H1 (cell line): ENCODE measurements around the gene FRMD3. TPM values are rescaled to one million over a fixed set of nuclear protein-coding genes. Genes with fewer than 3 reads are reported as not detected.

Experiments used
- CBX5 ChIP-seq: fragments of 300-800, 300-1000 bp; sonication (generic); IDR thresholded peaks from 2 replicates; pipeline ENCODE4 v1.7.1; 2016; ENCODE audit warnings: antibody characterized with exemption, low read length, low read depth
- CREB1 ChIP-seq: IDR thresholded peaks from 2 replicates; pipeline ENCODE4 v1.6.1; 2012; ENCODE audit warnings: inconsistent platforms
- CTBP2 ChIP-seq: IDR thresholded peaks from 2 replicates; pipeline ENCODE4 v1.7.0; 2011; ENCODE audit warnings: borderline replicate concordance, mild to moderate bottlenecking, moderate library complexity, mixed read lengths, low read length; ENCODE audit not compliant: insufficient read depth, insufficient read length
- HDAC6 ChIP-seq: IDR thresholded peaks from one replicate; pipeline ENCODE4 v1.7.1; 2012; ENCODE audit warnings: low read depth, mild to moderate bottlenecking, inconsistent platforms, low read length, moderate library complexity
- POLR2AphosphoS5 ChIP-seq: IDR thresholded peaks from 2 replicates; pipeline ENCODE4 v1.6.1; 2011; ENCODE audit warnings: low read depth, low read length
- RBBP5 ChIP-seq: IDR thresholded peaks from 2 replicates; pipeline ENCODE4 v1.7.1; 2012; ENCODE audit warnings: low read depth, mild to moderate bottlenecking, inconsistent platforms, low read length, moderate library complexity, borderline replicate concordance
- RFX5 ChIP-seq: IDR thresholded peaks from 2 replicates; pipeline ENCODE4 v1.6.1; 2011; ENCODE audit warnings: low read depth, low read length, improper control_type of control experiment, borderline replicate concordance
- SIRT6 ChIP-seq: IDR thresholded peaks from one replicate; pipeline ENCODE4 v1.7.1; 2012; ENCODE audit warnings: low read length, inconsistent platforms
- SP1 ChIP-seq: IDR thresholded peaks from 2 replicates; pipeline ENCODE4 v1.6.1; 2011; ENCODE audit warnings: low read depth, low read length
- TEAD4 ChIP-seq: IDR thresholded peaks from 2 replicates; pipeline ENCODE4 v1.6.1; 2012; ENCODE audit warnings: low read depth, low read length, inconsistent platforms, mixed read lengths
- polyA plus RNA-seq, 7 experiments: library from polyadenylated mRNA; depleted of rRNA in 3 of 7; stranded (reverse) in 5 of 7; unstranded in 2 of 7; fragments of >200 nt in 5 of 7; fragments of 200-250 nt in 2 of 7; gene quantifications; 1 replicate in 5 of 7; 2 replicates in 1 of 7; 4 replicates in 1 of 7; pipeline versions ENCODE4 v1.2.1 to v1.2.3, GENCODE V29; 2011 to 2013; ENCODE audit warnings: missing spikeins in 2 of 7, mixed read lengths in 2 of 7
- total RNA-seq: library from RNA; stranded (reverse); fragmentation: NEBNext Ultra II Directional; extraction: Animal tissue kit (Norgen Biotek cat#: 25700); gene quantifications from 2 replicates; pipeline ENCODE4 v1.2.1, GENCODE V29; 2021
- TF ChIP-seq, protein P1 (sequence below): fragments of 300-600 bp; sonication (generic); IDR thresholded peaks from 2 replicates; pipeline ENCODE4 v1.7.1; 2012; ENCODE audit warnings: low read length, moderate library complexity, mild to moderate bottlenecking, inconsistent platforms; ENCODE audit not compliant: insufficient replicate concordance

Gene FRMD3
- total and polyA plus RNA-seq, 2 of the 8 experiments (the other 6 are each of a cell fraction or from before 2014, with no cell fraction given) = 0.15 to 1.4 TPM

DNA sequence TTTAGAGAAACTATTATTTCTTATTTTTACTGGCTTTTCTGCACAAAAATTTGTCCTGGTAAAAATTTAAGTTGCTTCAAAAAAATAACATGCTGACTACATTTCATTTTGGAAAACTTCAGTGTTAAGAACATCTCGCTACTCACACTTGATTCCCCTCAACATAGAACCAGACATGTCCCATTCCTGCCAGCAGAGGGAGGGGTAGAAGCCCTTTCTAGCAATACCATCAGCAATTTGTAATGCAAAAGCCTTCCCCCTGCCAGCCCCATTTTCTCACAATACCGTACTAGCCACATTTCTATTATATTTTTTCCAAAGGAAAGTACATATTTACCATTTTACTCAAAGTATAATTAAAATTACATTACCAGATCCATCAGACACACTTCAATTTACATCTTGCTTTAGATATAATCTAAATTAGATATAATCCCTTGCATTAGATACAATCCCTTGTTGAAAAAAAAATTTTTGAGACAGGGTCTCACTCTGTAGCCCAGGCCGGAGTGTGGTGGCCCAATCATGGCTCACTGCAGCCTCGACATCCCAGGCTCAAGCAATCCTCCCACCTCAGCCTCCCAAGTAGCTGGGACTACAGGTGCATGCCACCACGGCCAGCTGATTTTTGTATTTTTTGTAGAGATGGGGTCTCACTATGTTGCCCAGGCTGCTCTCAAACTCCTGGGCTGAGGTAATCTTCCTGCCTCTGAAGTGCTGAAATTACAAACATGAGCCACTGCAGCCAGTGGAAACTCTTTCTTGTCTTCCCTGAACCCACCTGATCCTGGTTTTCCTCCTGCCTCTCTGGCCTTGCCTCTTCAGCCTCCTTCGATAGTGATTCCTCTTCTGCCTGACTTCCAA lies 45.2 kb upstream of the FRMD3 start (continued):
- TF ChIP-seq CREB1 (no peak), RBBP5 (no peak), HDAC6 (no peak), CBX5 (no peak), RFX5 (no peak), SP1 (no peak), CTBP2 (no peak), POLR2AphosphoS5 (no peak), TEAD4 (peak; percentile 99), SIRT6 (no peak)
- TF ChIP-seq, protein P1, sequence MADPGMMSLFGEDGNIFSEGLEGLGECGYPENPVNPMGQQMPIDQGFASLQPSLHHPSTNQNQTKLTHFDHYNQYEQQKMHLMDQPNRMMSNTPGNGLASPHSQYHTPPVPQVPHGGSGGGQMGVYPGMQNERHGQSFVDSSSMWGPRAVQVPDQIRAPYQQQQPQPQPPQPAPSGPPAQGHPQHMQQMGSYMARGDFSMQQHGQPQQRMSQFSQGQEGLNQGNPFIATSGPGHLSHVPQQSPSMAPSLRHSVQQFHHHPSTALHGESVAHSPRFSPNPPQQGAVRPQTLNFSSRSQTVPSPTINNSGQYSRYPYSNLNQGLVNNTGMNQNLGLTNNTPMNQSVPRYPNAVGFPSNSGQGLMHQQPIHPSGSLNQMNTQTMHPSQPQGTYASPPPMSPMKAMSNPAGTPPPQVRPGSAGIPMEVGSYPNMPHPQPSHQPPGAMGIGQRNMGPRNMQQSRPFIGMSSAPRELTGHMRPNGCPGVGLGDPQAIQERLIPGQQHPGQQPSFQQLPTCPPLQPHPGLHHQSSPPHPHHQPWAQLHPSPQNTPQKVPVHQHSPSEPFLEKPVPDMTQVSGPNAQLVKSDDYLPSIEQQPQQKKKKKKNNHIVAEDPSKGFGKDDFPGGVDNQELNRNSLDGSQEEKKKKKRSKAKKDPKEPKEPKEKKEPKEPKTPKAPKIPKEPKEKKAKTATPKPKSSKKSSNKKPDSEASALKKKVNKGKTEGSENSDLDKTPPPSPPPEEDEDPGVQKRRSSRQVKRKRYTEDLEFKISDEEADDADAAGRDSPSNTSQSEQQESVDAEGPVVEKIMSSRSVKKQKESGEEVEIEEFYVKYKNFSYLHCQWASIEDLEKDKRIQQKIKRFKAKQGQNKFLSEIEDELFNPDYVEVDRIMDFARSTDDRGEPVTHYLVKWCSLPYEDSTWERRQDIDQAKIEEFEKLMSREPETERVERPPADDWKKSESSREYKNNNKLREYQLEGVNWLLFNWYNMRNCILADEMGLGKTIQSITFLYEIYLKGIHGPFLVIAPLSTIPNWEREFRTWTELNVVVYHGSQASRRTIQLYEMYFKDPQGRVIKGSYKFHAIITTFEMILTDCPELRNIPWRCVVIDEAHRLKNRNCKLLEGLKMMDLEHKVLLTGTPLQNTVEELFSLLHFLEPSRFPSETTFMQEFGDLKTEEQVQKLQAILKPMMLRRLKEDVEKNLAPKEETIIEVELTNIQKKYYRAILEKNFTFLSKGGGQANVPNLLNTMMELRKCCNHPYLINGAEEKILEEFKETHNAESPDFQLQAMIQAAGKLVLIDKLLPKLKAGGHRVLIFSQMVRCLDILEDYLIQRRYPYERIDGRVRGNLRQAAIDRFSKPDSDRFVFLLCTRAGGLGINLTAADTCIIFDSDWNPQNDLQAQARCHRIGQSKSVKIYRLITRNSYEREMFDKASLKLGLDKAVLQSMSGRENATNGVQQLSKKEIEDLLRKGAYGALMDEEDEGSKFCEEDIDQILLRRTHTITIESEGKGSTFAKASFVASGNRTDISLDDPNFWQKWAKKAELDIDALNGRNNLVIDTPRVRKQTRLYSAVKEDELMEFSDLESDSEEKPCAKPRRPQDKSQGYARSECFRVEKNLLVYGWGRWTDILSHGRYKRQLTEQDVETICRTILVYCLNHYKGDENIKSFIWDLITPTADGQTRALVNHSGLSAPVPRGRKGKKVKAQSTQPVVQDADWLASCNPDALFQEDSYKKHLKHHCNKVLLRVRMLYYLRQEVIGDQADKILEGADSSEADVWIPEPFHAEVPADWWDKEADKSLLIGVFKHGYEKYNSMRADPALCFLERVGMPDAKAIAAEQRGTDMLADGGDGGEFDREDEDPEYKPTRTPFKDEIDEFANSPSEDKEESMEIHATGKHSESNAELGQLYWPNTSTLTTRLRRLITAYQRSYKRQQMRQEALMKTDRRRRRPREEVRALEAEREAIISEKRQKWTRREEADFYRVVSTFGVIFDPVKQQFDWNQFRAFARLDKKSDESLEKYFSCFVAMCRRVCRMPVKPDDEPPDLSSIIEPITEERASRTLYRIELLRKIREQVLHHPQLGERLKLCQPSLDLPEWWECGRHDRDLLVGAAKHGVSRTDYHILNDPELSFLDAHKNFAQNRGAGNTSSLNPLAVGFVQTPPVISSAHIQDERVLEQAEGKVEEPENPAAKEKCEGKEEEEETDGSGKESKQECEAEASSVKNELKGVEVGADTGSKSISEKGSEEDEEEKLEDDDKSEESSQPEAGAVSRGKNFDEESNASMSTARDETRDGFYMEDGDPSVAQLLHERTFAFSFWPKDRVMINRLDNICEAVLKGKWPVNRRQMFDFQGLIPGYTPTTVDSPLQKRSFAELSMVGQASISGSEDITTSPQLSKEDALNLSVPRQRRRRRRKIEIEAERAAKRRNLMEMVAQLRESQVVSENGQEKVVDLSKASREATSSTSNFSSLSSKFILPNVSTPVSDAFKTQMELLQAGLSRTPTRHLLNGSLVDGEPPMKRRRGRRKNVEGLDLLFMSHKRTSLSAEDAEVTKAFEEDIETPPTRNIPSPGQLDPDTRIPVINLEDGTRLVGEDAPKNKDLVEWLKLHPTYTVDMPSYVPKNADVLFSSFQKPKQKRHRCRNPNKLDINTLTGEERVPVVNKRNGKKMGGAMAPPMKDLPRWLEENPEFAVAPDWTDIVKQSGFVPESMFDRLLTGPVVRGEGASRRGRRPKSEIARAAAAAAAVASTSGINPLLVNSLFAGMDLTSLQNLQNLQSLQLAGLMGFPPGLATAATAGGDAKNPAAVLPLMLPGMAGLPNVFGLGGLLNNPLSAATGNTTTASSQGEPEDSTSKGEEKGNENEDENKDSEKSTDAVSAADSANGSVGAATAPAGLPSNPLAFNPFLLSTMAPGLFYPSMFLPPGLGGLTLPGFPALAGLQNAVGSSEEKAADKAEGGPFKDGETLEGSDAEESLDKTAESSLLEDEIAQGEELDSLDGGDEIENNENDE = no peak
